Amniotic epithelial cell (primary cell): ENCODE data around the gene SERINC5.
"Not testable (repeated sequence)": the region's sequence is repeated elsewhere in the genome, so short reads cannot be mapped to it uniquely, and the experiment has no call there.

Experiments
- DNase-seq: peaks from one replicate; pipeline ENCODE4 v3.0.0-alpha.2; 2010; ENCODE audit warnings: low read depth

Gene SERINC5

DNA sequence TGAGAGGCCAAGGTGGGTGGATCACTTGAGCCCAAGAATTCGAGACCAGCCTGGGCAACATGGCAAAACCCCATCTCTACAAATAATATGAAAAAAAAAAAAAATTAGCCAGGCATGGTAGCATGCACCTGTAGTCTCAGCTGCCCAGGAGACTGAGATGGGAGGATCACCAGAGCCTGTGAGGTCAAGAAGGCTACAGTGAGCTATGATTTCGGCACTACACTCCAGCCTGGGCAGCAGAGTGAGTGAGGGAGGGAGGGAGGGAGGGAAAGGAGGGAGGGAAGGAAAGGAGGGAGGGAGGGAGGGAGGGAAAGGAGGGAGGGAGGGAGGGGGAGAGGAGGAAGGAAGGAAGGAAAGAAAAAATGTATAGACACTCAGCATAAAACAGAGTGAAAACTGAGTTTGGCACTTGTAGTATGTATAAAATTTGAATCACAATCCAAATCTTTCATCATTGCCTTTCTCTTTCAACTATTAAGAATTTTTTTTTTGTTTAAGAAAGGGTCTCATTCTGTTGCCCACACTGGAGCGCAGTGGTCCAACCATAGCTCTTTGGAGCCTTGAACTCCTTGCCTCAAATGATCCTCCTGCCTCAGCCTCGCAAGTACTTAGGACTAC is 27.8 kb downstream of the SERINC5 start:
- no peak for DNase-seq

DNA sequence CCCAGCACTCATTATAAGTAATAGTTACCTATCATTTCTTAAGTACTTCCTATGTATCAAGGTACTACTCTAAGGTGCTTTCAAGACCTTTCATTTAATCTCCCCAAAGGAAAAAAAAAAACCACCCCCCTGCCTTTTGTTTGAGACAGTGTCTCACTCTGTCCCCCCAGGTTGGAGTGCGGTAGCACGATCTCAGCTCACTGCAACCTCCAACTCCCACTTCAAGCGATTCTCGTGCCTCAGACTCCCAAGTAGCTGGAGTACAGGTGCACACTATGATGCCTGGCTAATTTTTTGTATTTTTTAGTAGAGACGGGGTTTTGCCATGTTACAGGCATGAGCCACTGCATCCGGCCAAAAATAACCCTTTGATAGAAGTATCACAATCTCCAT is 29.9 kb downstream of the SERINC5 start:
- no peak for DNase-seq

DNA sequence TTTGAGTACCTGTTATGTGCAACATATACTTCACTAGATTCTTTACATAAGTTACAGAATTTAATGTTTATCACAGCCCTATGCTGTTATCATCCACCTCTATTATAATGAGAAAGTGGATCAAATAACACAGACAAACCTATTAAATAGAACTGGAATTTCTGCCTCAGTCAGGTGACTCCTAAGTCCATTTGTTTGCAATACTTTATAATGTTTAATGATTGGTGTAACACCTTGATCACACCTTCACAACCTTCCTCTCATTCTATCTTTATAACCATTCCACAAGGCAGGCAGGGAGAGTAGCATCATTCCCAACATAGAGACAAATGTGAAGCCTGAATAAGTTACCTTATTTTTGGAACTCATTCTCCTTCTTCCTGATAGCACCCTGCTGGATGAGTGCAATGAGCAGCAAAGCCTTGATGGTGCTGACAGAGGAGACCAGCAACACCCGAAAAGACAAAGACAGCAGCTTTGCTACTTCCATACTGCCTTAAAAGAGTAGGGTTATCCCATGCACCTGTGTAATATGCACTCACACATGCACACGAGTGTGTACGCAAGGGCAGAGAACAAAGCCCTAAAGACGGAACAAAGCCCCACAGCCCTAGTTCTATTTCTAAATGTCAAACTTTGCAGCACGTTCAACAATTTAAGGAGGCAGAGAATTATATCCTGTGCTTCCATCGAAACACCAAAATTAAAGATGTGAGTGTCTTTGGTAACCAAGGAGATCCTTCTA is 30.5 kb downstream of the SERINC5 start:
- no peak for DNase-seq

- DNase-seq: no peak
Observed at GRCh38 chr5:80223561-80223960, 32.3 kb downstream of the SERINC5 start.

DNA sequence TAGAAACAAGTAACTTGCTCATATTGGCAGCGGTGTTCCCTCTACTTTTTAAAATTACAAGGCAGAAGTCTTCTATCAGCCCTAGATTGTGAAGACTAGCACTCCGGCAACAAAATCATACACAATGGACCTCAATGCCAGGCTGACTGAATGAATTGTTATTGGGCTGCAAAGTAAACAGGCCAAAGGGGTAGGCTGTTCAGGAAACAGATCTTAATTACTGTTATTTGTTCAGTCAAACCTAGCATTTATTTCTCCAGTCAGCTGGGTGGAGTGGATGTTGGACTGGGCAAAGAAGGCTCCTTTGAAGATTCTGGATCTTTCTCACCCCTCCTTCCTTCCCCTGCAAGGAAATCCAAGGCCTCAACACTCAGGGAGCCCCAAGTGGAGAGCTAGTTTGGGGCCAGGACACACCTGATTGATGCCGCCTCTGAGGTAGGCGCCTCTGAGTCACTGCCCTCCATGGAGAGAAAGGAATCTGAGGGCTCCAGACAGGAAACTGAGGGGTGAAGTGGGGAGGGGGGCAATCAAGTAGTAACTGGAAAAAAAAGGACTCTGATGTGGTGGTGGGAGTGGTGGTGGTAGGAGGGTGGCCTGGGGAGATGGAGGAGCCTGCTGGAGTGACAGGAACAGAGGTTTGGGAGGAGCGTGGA is 35.5 kb downstream of the SERINC5 start:
- DNase-seq: no peak

- DNase-seq: no peak
Observed at GRCh38 chr5:80219391-80219790, 36.5 kb downstream of the SERINC5 start.

- no peak for DNase-seq
Observed at GRCh38 chr5:80217667-80218066, 38.2 kb downstream of the SERINC5 start.

DNA sequence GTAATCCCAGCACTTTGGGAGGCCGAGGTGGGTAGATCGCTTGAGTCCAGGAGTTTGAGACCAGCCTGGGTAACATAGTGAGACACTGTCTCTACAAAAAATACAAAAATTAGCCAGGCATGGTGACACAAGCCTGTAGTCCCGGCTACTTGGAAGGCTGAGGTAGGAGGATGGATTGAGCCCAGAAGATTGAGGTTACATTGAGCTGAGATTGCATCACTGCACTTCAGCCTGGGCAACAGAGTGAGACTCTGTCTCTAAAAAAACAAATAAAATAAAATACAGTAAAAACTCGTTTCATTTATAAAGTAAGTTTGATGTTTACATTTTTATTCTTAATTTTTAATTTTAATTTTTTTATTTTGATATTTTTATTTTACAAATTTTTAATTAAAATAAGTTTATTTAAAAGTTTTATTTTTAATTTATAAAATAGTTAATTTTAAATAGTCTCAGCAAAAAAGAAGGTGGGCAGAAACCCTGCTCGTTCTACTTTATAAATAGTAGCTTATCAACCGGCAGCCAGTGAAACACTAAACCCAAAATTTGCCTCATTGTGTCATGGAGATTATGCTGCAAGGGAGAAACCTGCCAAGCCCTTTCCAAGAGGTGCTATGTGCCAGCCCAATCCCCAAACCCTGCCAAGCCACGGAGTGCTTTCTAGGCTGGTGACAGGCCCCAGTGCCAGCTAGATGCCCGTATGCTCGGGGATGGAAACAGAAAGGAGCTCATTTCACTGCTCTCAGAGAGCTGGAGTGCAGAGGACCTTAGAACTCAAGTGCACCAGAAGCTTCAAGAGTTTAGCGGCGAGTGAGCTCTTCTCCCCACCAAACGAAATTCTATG is 38.9 kb downstream of the SERINC5 start:
- DNase-seq: no peak

DNA sequence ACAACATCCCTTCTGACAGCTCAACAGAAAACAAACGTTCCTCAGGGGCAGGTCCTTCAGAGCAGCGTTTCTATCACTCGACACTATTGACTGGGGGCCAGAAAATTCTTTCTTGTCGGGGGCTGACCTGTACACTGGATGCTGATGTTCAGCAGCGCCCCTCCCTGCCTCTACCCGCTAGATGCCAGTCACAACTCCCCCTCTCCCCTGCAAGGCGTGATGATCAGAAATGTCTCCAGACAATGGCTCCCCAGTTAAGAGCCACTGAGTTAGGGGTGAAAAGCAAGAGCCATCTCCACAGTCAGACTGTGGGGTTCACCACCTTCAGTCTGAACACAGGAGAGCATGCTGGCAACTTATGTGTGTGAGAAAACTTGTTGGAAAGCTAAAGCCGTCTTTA is 39.8 kb downstream of the SERINC5 start:
- no peak for DNase-seq

- DNase-seq: peak; percentile 43
Observed at GRCh38 chr5:80215523-80215922, 40.3 kb downstream of the SERINC5 start.

GRCh38 chr5:80213466-80213865 is 42.4 kb downstream of the SERINC5 start:
- no peak for DNase-seq

GRCh38 chr5:80212171-80212667 is 43.6 kb downstream of the SERINC5 start:
- DNase-seq: no peak

GRCh38 chr5:80211327-80211726 is 44.5 kb downstream of the SERINC5 start:
- no peak for DNase-seq

DNA sequence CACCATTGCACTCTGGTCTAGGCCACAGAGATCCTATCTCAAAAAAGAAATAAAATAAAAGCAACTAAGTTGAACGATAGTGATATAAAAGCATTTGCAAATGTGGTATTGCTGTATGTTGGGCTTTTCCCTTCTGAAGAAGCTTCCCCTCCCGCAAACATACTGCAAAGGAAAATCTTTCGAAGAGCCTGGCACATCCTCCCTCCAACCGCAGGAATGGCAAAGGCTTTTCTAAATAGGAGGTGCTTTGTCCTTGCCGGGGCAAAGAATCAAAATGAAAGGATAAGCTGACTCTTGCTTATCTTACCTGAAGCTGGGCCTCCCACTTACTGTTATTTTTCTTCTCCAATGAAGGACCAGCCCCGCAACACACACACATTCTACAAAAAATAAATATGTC is 45.8 kb downstream of the SERINC5 start:
- peak; percentile 77 for DNase-seq

GRCh38 chr5:80208381-80208780 is 47.5 kb downstream of the SERINC5 start:
- DNase-seq: no peak

- DNase-seq: no peak
Observed at GRCh38 chr5:80207832-80208231, 48.0 kb downstream of the SERINC5 start.

- peak; percentile 87 for DNase-seq
Observed at GRCh38 chr5:80206282-80206681, 49.6 kb downstream of the SERINC5 start.

DNA sequence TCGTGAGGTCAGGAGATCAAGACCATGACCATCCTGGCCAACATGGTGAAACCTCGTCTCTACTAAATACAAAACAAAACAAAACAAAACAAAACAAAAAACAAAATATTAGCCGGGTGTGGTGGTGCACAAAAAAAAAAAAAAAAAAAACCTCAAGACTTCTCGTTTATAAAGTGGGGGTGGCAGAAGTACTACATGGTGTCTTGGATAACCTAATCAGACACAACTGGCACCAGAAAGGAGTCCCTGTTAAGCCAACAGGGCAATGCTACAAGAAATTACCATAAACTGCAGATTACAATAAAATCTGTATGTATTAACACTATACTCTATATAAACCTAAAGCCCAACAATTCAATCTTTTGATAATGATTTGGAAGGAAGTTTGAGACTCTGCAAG is 50.0 kb downstream of the SERINC5 start:
- no peak for DNase-seq

- peak; percentile 97 for DNase-seq
Observed at GRCh38 chr5:80204808-80205614, 50.8 kb downstream of the SERINC5 start.

- not testable (repeated sequence) for DNase-seq
Observed at GRCh38 chr5:80201763-80202162, 54.1 kb downstream of the SERINC5 start.

DNA sequence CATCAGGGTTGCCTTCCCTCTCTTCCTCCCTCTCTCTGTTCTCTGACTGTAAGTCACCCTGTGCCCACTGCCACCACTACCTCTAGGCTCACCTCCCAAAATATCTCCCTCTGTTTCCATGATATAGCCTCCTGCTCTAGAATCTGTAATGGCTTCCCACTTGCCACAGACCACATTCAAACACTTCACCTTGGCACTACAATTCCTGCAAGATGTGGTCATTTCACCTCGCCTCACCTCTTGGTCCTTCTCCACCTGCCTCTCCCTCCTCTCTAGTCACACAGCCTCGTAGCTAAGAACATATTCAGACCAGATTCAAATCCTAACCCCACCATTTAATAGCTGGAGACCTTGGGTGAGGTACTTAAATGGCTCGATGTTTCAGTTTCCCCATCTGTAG is 56.9 kb downstream of the SERINC5 start:
- no peak for DNase-seq
